DOHH2 (cell line): ENCODE results near the gene TRAT1.

Experiments used
- EZH2phosphoT487 ChIP-seq: fragments of 200-600 bp; sonication (generic); IDR thresholded peaks from 2 replicates; pipeline ENCODE4 v1.6.1; 2017; ENCODE audit warnings: borderline replicate concordance, mild to moderate bottlenecking, antibody characterized with exemption, low read length, moderate library complexity, mixed read lengths
- TF ChIP-seq, protein P1 (sequence below): fragments of 200-600 bp; sonication (generic); IDR thresholded peaks from one replicate; pipeline ENCODE4 v1.5.1; 2014; ENCODE audit warnings: antibody characterized with exemption, mild to moderate bottlenecking, low read depth, low read length; ENCODE audit not compliant: poor library complexity, severe bottlenecking

GRCh38 chr3:108882762-108883161 lies 60.2 kb downstream of the TRAT1 start:
- TF ChIP-seq, protein P1, sequence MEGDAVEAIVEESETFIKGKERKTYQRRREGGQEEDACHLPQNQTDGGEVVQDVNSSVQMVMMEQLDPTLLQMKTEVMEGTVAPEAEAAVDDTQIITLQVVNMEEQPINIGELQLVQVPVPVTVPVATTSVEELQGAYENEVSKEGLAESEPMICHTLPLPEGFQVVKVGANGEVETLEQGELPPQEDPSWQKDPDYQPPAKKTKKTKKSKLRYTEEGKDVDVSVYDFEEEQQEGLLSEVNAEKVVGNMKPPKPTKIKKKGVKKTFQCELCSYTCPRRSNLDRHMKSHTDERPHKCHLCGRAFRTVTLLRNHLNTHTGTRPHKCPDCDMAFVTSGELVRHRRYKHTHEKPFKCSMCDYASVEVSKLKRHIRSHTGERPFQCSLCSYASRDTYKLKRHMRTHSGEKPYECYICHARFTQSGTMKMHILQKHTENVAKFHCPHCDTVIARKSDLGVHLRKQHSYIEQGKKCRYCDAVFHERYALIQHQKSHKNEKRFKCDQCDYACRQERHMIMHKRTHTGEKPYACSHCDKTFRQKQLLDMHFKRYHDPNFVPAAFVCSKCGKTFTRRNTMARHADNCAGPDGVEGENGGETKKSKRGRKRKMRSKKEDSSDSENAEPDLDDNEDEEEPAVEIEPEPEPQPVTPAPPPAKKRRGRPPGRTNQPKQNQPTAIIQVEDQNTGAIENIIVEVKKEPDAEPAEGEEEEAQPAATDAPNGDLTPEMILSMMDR: no peak
- TF ChIP-seq EZH2phosphoT487: no peak
